ENCODE data around the gene ZCCHC9.

DNA sequence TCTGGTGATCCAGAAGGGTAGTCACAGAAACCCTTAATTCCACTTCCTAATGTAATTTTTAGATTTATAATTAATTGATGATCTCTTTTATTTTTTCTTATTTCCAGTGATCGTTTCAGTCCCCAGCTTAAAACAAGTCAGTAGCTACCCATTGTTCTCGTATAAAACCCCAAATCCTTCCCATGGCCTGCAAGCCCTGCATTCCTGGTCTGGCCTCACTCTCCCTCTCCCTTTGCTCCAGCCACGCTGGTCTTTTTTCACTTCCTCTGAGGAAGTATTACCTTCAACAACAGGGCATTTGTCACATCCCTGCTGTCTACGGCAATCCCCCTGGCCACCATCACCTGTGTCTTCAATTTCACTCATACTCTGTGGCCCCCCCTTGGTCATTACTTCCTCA is 47.8 kb downstream of the ZCCHC9 start:
- TF ChIP-seq CTCF (conservative IDR thresholded peaks at IDR 0.05; ENCODE audit: low read length), result no peak
- no peak for TF ChIP-seq EZH2phosphoT487 (IDR thresholded peaks at IDR 0.05; ENCODE audit: borderline replicate concordance, low read depth, low read length)
